ENCODE data around the gene KRT77.
"Not testable (repeated sequence)": the region's sequence is repeated elsewhere in the genome, so short reads cannot be mapped to it uniquely, and the experiment has no call there.

Gene KRT77

DNA sequence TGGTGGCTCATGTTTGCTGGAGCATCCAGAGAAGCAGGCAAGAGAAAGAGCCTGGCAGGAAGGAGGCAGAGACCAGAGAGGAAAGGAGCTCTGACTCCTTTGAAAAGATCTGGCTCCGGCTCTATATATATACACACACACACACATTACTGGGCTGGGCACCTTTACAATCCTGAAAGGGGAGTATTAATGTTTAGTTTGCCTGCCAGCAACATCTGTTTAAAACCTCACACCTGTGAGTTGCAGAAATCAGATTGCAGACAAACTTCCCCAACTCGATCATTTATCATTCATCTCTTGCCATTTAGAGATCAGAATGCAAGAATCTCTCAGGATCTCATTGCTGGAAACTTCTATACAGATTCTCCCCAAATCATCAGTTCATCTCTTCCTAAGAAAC is at the start of gene KRT77:
KRT77 (minus strand) TSS at position 101 of the 400 bp plus-strand sequence; CDS start at position 11, 90 bp downstream.
- no peak for DNase-seq

DNA sequence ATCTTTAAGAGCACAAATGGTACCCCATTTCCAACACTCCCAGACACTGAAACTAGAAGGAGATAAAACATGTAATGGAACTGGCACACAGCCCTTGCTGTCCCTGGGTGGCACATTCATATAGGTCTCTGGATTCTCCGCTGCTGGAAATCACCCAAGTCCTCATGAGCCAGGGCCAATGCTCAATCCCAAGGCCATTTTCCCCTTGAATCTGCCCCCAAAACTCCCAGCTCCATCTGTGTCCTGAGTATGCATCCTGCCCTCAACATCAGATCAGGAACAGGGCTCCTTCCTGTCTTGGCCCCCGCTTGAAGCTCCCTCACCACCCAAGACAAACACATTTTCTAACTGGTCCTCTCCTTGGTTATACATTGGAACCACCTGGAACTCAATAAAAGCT is 49.2 kb upstream of the KRT77 start:
- DNase-seq = no peak

GRCh38 chr12:52751795-52752194 is 48.5 kb upstream of the KRT77 start:
- no peak for DNase-seq

- DNase-seq = not testable (repeated sequence)
Measured at GRCh38 chr12:52750532-52750931, 47.2 kb upstream of the KRT77 start.

DNA sequence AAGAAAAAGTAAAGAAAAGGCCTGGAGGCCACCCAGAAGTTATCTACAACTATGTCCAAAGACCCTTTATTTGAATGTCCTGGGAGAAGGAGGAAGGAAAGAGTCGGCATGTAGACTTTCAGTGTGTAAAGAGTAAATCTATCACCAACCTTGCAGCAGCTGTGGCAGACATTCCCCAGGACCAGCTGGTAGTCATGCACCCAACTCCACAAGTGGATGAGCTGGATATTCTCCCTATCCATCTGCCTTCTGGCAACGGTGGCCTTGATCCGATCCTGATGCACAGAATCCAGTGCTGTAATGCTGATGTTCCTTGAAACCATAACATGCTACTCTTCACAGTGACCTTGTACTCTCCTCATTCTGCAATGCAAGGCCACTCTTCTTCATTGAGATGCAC is 46.5 kb upstream of the KRT77 start:
- DNase-seq = no peak

GRCh38 chr12:52748578-52748977 is 45.3 kb upstream of the KRT77 start:
- no peak for DNase-seq

DNA sequence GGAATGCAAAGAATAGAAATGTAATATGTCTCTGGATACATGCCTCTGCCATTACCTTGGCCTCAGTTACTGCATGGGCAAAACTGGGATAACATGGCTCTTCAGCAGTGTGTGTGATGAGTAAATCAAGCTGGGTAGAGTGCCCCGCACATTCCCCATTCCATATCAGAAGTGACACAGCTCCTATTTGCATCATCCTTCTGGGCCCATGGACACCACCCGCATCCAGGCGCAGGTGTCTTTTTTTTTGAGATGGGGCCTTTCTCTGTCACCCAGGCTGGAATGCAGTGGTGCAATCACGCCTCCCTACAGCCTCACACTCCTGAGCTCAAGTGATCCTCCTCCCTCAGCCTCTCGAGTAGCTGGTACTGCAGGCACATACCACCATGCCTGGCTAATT is 42.2 kb upstream of the KRT77 start:
- no peak for DNase-seq

- DNase-seq = no peak
Measured at GRCh38 chr12:52744493-52745156, 41.3 kb upstream of the KRT77 start.

DNA sequence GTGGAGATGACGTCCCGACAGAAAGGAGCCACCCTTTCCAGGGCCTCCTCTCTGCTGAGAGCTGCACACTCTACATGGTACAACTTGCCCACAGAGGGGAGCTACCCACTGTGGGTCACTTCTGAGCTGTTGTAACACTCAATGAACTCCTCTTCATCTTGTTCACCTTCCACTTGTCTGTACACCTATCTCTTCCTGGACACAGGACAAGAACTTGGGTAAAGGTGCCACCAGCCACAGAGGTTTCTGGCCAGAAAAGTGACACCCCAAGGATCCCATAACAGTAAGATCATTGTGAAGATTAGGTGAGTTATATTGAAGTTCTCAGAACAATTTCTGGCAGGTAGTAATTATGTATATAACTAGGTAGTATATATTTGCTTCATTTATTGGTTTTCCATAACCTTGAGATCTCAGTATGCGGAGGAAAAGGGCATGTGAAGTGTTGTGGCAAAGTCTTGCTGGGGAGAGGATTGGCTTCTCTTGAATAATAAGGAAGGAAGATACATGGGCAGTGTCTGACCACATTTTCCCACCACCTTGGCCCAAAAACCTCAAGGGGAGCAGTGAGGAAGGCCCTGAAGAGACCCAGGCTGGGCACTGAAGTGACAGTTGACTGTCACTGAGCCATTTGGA is 39.6 kb upstream of the KRT77 start:
- DNase-seq = no peak

DNA sequence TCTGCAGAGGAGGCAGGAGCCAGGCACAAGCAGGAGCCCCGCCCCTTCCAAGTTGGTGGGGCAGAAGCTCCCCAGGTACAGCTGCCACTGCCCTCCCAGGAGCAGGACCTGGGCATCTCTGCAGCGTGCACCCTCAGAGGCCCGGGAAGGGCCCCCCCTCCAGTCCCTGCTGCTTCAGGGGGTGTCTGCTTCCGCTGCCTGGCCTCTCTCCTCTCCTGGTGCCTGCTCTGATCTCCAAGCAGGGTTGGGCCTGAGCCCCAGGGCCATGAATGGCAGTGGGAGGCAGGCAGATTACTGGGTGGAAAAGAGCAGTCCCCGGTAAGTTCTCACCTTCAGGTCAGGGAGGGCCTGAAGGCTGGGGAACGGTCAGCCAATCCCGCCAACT is 38.9 kb upstream of the KRT77 start:
- DNase-seq = no peak

DNA sequence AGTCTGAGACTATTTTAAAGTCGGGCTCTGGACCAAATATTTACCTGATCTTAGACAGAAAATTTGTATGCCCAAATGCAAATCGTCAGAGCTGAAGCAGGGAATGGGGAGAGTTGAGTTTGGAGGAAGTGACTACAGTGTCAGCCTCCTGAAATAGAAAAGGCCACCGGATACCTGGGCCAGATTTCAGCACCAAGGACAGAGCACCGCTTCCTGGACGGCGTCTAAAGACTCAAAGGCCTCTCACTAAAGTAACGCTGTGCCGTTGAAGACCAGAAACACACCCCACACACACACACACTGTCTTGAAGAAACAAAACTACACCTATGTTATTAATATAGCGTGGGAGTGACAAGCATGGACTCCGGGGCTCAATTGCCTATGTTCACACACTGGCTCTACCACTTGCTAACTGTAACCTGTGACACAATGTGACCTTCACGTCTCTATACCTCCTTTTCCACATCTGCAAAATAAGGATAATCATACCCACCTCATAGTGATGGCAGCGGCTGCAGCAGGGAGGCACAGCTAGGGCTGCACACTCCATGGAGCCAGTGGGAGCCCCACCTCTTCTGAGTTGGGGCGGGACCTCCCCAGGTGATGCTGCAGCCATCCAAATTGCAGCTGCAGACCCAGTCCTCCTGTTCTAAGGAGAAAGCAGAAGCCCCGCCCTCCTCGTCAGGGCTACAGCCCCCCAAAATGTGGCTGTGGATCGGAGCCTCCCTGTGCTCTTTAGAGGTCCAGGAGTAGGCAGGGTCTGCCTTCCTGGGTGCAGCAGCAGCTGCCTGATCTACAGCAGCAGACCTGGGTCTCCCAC is 38.3 kb upstream of the KRT77 start:
- DNase-seq = peak; percentile 45

- no peak for DNase-seq
Measured at GRCh38 chr12:52740584-52740983, 37.3 kb upstream of the KRT77 start.

DNA sequence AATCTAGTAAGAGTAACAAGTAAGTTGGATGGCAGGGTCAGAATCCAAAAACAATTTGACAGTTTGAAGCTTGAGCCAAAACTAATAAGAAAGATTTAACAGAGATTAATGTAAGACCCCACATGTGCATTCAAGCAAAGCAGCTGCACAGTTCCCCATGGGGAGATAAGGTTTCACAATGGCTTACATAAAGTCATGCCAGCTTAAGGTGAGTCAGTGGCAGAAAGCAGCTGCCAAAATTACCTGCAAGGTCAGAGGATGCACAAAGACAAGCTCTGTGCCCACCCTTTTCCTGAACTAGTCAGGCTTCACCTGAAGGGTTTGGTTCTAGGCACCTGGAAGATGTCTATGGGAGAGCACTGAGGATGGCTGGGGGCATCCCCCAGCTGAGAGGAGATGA is 36.6 kb upstream of the KRT77 start:
- DNase-seq = no peak

- DNase-seq = no peak
Measured at GRCh38 chr12:52735816-52736632, 32.7 kb upstream of the KRT77 start.

DNA sequence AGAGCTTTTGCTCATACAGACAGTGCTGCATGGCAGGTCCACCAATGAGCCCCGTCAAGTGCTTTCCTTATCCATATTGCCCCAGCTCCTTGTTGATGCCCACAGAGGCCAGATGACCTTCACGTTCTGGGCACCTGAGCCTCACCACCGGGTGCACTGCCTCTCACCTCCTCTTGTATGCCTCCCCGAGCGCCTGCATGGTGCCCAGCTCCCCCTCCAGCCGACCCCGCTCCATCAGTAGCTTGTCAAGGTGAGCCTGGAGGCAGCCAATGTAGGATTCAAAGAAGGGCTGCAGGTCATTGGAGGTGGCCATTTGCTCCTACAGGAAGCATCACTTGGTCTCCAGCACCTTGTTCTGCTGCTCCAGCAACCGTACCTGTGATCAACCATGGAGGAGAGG is 31.8 kb upstream of the KRT77 start:
- DNase-seq = no peak

- DNase-seq = no peak
Measured at GRCh38 chr12:52730793-52731192, 27.5 kb upstream of the KRT77 start.

- DNase-seq = no peak
Measured at GRCh38 chr12:52730383-52730782, 27.1 kb upstream of the KRT77 start.

DNA sequence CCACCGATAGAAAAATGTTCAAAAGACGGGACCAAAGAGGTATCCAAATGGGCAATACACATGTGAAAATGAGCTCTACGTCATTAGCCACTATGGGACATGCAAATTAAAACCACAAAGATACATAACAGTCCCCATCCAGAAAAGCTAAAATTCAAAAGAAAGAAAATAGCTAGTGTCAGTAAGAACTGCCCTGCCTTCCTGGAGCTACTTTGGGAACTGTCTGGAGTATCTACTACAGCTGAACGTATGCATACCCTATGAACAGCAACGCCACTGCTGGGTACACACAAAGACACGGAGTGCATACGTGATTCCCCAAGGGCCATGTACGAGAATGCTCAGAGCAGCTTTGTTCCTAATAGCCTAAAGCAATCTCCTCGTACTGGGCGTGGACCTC is 25.8 kb upstream of the KRT77 start:
- DNase-seq = no peak

DNA sequence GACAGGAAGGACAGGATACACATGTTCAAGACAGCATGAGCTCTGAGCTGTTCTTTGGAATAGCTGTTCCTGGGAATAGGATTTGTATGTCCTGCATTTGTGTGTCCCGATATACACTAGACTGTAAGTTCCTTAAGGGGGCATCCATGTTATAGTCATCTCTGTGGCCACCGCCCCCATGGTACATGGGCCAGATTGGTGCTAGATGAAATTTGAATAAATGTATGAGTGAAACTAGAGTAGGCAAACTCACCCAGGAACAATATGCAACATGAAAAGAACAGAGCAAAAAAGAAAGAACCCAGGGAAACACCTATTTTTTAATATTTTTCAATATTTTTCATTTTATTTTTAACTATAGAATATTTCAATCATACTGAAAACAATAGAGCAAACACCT is 25.1 kb upstream of the KRT77 start:
- no peak for DNase-seq

- DNase-seq = no peak
Measured at GRCh38 chr12:52727037-52727436, 23.7 kb upstream of the KRT77 start.

DNA sequence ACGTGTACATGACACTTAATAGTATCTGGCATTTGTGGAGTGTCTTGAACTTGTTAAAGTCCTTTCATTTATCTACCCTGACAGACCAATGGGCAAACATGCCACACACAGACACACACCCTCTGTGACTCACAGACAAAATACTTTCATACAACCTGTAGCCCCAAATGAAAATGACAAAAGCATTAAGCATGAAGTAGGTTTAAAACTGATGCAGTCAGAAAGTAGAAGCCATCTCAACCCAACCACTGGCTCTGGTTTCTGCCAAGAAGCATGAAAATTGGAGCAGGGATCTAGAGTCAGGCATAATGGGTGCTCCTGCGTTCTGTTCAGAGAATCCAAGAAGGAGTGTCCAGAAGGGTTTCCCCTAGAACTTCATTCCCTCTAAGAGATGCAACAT is 23.1 kb upstream of the KRT77 start:
- no peak for DNase-seq

GRCh38 chr12:52724384-52724783 is 21.1 kb upstream of the KRT77 start:
- DNase-seq = no peak

GRCh38 chr12:52722680-52723079 is 19.4 kb upstream of the KRT77 start:
- DNase-seq = no peak
